Kidney epithelial cell (primary cell): ENCODE measurements around the gene SMAD9. TPM values are rescaled to one million over a fixed set of nuclear protein-coding genes. Genes with fewer than 3 reads are reported as not detected.

Source experiments
- DNase-seq: peaks from one replicate; pipeline ENCODE4 v3.0.0-alpha.2; 2010; ENCODE audit warnings: low read depth
- H3K27me3 ChIP-seq: 2 replicates; pipeline ENCODE4 v1.6.0; 2011; ENCODE audit warnings: low read length; ENCODE audit not compliant: control insufficient read depth, insufficient read depth
- H3K36me3 ChIP-seq: 2 replicates; pipeline ENCODE4 v1.5.1; 2011; ENCODE audit warnings: low read length; ENCODE audit not compliant: control insufficient read depth, insufficient read depth
- H3K4me3 ChIP-seq: 2 replicates; pipeline ENCODE4 v1.5.1; 2011; ENCODE audit warnings: low read depth, mild to moderate bottlenecking, control low read depth, low read length
- total RNA-seq: library from RNA; depleted of rRNA; stranded (reverse); fragments of >200 nt; gene quantifications from 2 replicates; pipeline ENCODE4 v1.2.3, GENCODE V29; 2015
- TF ChIP-seq, protein P1 (sequence below): IDR thresholded peaks from 2 replicates; pipeline ENCODE4 v1.5.1; 2011; ENCODE audit warnings: mild to moderate bottlenecking, moderate library complexity, low read length, control low read depth, inconsistent platforms; ENCODE audit not compliant: insufficient read depth, poor library complexity, severe bottlenecking

Gene SMAD9
- total RNA-seq, 1 donor from 2014 or later: 0.38 TPM

DNA sequence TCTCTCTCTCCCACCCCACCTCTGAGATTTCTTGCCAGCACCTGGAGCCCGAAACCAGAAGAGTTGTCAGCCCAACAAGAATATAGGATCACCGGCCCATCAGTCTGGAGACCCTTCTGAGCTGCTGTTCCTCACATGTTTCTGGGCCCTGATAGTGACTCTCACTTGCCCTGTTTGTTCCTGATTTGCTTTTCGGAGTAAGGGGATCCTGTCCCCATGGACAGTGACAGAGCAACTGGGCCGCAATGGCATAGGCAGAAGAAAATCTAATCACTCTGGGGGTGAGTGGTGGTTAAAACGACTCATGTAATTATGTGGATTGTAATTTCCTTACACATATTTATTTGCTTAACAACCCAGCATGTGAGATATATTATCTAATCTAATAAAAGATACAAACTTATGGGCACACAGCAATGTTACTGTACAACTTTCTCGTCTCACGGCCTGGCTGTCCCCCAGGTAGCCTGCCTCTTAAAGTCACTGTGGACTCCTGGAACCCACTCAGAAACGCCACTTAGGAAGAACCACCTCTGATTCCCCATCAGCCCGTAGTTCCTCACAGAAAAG lies 663 bp upstream of the SMAD9 start:
- H3K27me3 ChIP-seq: no peaks in the 10 kb centered on the region
- no peaks in the 10 kb centered on the region for H3K36me3 ChIP-seq
- H3K4me3 ChIP-seq: peak overlapping the region; percentile 53
- TF ChIP-seq, protein P1, sequence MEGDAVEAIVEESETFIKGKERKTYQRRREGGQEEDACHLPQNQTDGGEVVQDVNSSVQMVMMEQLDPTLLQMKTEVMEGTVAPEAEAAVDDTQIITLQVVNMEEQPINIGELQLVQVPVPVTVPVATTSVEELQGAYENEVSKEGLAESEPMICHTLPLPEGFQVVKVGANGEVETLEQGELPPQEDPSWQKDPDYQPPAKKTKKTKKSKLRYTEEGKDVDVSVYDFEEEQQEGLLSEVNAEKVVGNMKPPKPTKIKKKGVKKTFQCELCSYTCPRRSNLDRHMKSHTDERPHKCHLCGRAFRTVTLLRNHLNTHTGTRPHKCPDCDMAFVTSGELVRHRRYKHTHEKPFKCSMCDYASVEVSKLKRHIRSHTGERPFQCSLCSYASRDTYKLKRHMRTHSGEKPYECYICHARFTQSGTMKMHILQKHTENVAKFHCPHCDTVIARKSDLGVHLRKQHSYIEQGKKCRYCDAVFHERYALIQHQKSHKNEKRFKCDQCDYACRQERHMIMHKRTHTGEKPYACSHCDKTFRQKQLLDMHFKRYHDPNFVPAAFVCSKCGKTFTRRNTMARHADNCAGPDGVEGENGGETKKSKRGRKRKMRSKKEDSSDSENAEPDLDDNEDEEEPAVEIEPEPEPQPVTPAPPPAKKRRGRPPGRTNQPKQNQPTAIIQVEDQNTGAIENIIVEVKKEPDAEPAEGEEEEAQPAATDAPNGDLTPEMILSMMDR: no peak
- no peak for DNase-seq

DNA sequence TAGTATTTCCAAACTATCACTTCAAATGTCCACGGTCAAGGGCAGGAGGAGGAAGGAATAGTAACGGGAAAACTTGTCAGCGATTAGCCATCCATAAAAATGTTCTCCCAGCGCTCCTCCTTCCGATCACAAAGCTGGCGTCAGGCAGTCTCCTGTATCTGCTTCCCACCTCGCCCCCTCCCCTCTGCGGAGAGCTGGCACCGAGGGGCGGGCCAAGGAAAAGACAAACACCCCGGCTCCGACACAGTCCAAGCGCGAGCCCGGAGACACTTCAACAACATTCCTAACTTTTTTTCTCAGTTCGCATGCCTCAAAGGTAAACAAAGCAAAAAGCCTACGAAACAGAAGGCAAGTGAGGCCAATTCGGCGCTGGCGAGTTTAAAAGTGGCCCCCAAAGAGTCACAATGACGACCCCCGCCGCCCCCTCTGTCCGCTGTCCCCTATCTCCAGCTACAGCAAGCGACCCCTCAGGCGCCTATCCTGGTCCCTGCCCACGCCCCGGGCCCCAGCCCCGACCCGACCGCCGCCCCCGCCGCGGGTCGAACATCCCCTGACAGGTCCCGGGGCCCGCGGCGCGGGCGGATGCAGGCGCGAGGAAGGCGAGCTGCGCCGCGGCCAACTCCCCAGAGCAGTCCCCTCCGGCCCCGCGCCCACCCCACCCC lies 736 bp downstream of the SMAD9 start:
- DNase-seq: no peak
- TF ChIP-seq, protein P1: no peak
- Histone ChIP-seq H3K4me3 (peak overlapping the region; percentile 53), H3K27me3 (no peaks in the 10 kb centered on the region), H3K36me3 (no peaks in the 10 kb centered on the region)

DNA sequence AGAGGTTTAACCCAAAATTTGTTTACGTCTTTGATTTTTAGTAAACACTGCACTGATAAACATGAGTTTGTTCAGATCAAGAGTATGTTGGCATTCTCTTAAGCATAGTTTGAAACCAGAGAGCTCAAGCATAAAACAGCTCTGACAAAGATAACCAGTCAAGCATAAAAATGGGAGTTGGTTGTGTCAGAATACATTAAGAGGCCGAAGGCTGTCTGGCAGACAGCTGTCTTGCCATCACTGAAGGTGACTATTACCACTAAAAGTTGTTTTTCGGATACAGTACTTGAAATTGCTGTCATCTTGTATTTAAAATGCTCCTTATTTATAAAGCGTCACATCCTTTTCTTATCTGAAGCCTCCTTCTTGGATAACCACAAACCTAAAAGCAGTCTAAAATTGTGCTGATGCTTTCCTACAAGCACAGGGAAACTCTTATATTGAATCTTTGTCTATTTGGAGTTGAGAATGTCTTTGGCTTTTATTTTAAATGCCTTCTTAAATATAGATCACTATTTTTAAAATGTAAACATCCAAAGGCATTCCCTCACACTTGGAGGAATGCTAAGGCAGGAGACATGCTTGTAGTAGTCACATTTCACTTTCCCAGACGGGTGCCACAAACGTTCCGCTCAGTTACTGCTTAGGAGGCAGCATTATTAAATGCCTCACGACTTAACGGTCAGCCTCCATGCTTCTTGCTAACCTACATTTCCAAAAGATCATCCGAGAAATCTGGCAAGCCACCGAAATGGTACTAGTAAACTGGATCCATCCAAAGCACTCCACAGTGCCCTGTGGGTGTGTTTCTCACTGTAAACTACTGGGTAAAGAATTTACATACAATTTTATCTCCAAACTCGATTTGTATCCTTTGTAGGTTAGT lies 1.5 kb downstream of the SMAD9 start:
- Histone ChIP-seq H3K36me3 (no peaks in the 10 kb centered on the region), H3K4me3 (peak overlapping the region; percentile 53), H3K27me3 (no peaks in the 10 kb centered on the region)
- DNase-seq: peak; percentile 44
- TF ChIP-seq, protein P1: no peak

DNA sequence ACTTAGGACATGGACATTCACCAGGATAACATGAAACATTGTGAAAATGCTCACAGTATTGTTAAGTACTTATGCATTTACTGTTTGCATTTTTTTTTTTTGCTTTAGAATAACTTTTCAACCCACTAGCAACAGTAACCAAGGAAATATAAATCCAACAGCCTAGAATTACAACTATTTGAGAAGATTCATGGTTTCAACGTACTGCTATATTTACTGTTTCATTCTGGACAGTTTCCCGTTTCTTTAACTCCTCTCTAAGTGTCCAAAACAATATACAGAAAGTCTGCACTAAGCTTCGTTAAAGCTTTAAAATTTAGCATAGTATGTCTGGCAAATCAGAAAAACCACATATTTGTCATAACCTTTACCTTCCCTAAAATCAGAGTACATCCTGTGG lies 2.7 kb downstream of the SMAD9 start:
- TF ChIP-seq, protein P1: no peak
- no peaks in the 10 kb centered on the region for H3K36me3 ChIP-seq
- DNase-seq: no peak
- H3K4me3 ChIP-seq: no peak overlapping the region
- H3K27me3 ChIP-seq: no peaks in the 10 kb centered on the region

DNA sequence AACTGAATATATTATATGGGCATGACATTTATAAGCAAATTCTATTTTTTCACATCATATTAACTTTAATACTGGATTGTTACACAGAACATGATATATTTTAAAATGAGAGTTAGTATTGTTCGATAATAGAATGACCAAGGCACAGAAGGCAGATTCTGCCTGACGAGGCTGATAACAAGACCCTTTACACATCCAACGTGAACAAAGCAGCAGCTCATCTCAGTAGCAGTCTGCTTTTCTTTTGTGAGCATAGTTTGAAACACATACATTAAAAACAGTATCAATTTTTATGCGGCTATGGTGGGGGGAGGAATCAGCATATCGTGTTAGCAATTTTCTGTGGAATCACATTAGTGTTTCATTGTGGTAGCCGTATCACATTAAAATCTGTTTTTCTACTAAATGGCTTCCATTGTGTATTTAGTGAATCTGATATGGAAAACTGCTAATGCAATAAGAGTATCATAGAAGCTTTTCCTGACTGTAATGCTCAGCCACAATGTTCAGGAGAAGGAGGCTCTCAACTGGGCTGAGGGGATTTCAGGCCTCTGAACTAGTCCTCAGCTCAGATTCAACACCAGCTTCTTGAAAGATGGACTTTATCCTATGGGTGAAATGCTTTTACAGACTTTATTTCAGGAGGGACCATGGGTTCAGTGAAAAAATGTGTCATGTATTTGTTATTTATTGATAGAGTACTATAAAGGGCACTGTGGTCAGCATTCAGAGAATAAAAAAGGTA lies 4.0 kb downstream of the SMAD9 start:
- no peak overlapping the region for H3K4me3 ChIP-seq
- DNase-seq: no peak
- TF ChIP-seq, protein P1: no peak
- no peaks in the 10 kb centered on the region for H3K36me3 ChIP-seq
- H3K27me3 ChIP-seq: no peaks in the 10 kb centered on the region
